CD14-positive monocyte (primary cell): ENCODE measurements around the gene TNFRSF12A. TPM values are rescaled to one million over a fixed set of nuclear protein-coding genes. Genes with fewer than 3 reads are reported as not detected.

Source experiments
- DNase-seq, 3 donors: peaks; one replicate each; pipeline ENCODE4 v3.0.0-alpha.2; 2011 to 2022
- H2AFZ ChIP-seq: 2 replicates; pipeline ENCODE4 v1.6.0; 2012; ENCODE audit warnings: mild to moderate bottlenecking, low read depth, low read length, inconsistent platforms; ENCODE audit not compliant: insufficient read depth, poor library complexity, severe bottlenecking
- H3K27ac ChIP-seq, 2 donors: 1 replicate in 1 of 2; 2 replicates in 1 of 2; pipeline ENCODE4 v1.5.1; 2012 to 2013; ENCODE audit warnings: low read length in 2 of 2, control low read depth in 1 of 2, inconsistent platforms in 1 of 2, low read depth in 1 of 2, mild to moderate bottlenecking in 1 of 2
- H3K27me3 ChIP-seq, 2 donors: one replicate each; pipeline versions ENCODE4 v1.6.0 to v1.6.1; 2011 to 2013; ENCODE audit warnings: low read length in 2 of 2; ENCODE audit not compliant: control insufficient read depth in 2 of 2, insufficient read depth in 2 of 2
- H3K36me3 ChIP-seq, 2 donors: replicated peaks in 1 of 2; 1 replicate in 1 of 2; 2 replicates in 1 of 2; pipeline versions ENCODE4 v1.5.1 to v1.6.1; 2012 to 2013; ENCODE audit warnings: low read length in 2 of 2, control low read depth in 1 of 2, inconsistent platforms in 1 of 2, mild to moderate bottlenecking in 1 of 2; ENCODE audit not compliant: insufficient read depth in 2 of 2, control insufficient read depth in 1 of 2
- H3K4me1 ChIP-seq, 2 donors: 1 replicate in 1 of 2; 2 replicates in 1 of 2; pipeline versions ENCODE4 v1.5.1 to v1.6.1; 2012 to 2013; ENCODE audit warnings: low read length in 2 of 2, control low read depth in 1 of 2, inconsistent platforms in 1 of 2, mild to moderate bottlenecking in 1 of 2, moderate library complexity in 1 of 2; ENCODE audit not compliant: insufficient read depth in 2 of 2, control insufficient read depth in 1 of 2
- H3K4me2 ChIP-seq: replicated peaks from 2 replicates; pipeline ENCODE3; 2012; ENCODE audit warnings: low read length, moderate library complexity, mild to moderate bottlenecking; ENCODE audit not compliant: poor library complexity, severe bottlenecking; ENCODE audit errors: extremely low read depth
- H3K4me3 ChIP-seq, 3 experiments: fragments of 200-600 bp in 1 of 3; sonication (generic) in 1 of 3; replicated peaks in 1 of 3; 1 replicate in 2 of 3; 2 replicates in 1 of 3; pipeline ENCODE4 v1.5.1; 2011 to 2013; ENCODE audit warnings: low read length in 3 of 3, mild to moderate bottlenecking in 3 of 3, control low read depth in 2 of 3, low read depth in 2 of 3, inconsistent platforms in 1 of 3, moderate library complexity in 1 of 3
- H3K79me2 ChIP-seq: 2 replicates; pipeline ENCODE4 v1.6.0; 2012; ENCODE audit warnings: mild to moderate bottlenecking, control low read depth, inconsistent platforms, low read length, moderate library complexity; ENCODE audit not compliant: insufficient read depth
- H3K9ac ChIP-seq: 2 replicates; pipeline ENCODE4 v1.6.0; 2017; ENCODE audit warnings: low read length, mild to moderate bottlenecking; ENCODE audit not compliant: insufficient read depth, poor library complexity, severe bottlenecking
- H3K9me3 ChIP-seq, 2 donors: replicated peaks in 1 of 2; 1 replicate in 1 of 2; 2 replicates in 1 of 2; pipeline versions ENCODE4 v1.5.1 to v1.6.1; 2012 to 2013; ENCODE audit warnings: low read length in 2 of 2, control low read depth in 1 of 2; ENCODE audit not compliant: control insufficient read depth in 1 of 2, insufficient read depth in 1 of 2
- H4K20me1 ChIP-seq: 2 replicates; pipeline ENCODE4 v1.6.0; 2012; ENCODE audit warnings: mild to moderate bottlenecking, low read length, control low read depth, moderate library complexity; ENCODE audit not compliant: insufficient read depth
- H3K27ac Mint-ChIP-seq, 7 donors: one replicate each; pipeline ENCODE4 v1.8.0; 2020; ENCODE audit warnings: mild to moderate bottlenecking in 7 of 7, mixed read lengths in 7 of 7, moderate library complexity in 6 of 7, inconsistent platforms in 2 of 7
- H3K27me3 Mint-ChIP-seq, 3 donors: one replicate each; pipeline ENCODE4 v1.8.0; 2021 to 2022; ENCODE audit warnings: low read depth in 3 of 3, mild to moderate bottlenecking in 3 of 3, mixed read lengths in 3 of 3, moderate library complexity in 3 of 3, inconsistent platforms in 1 of 3
- H3K36me3 Mint-ChIP-seq, 2 donors: one replicate each; pipeline ENCODE4 v1.8.0; 2020; ENCODE audit warnings: mixed read lengths in 2 of 2, inconsistent platforms in 1 of 2, mild to moderate bottlenecking in 1 of 2
- H3K4me1 Mint-ChIP-seq: one replicate; pipeline ENCODE4 v1.8.0; 2020; ENCODE audit warnings: mild to moderate bottlenecking, mixed read lengths
- H3K4me3 Mint-ChIP-seq, 2 donors: one replicate each; pipeline ENCODE4 v1.8.0; 2020; ENCODE audit warnings: mild to moderate bottlenecking in 2 of 2, mixed read lengths in 2 of 2, moderate library complexity in 1 of 2
- H3K9me3 Mint-ChIP-seq, 7 donors: one replicate each; pipeline ENCODE4 v1.8.0; 2020 to 2022; ENCODE audit warnings: mixed read lengths in 7 of 7, mild to moderate bottlenecking in 6 of 7, moderate library complexity in 6 of 7, inconsistent platforms in 2 of 7
- CTCF ChIP-seq: fragments of 200-600 bp; IDR thresholded peaks from one replicate; pipeline ENCODE4 v1.8.0; 2022; ENCODE audit warnings: antibody characterized with exemption, mild to moderate bottlenecking
- WGBS: methylation state at CpG from one replicate; pipeline ENCODE4 v1.1.5; 2013; ENCODE audit warnings: missing lambda C conversion rate; ENCODE audit not compliant: insufficient coverage; 5-methylcytosine and 5-hydroxymethylcytosine counted together
- intact Hi-C, 2 donors: fragments of 100-400 bp; cut with micrococcal nuclease; formaldehyde crosslinking; loops; one replicate each; pipeline versions ENCODE4 v1.15.0 to v1.15.1; 2023
- polyA plus RNA-seq, 3 donors: library from polyadenylated mRNA; depleted of rRNA in 1 of 3; unstranded in 2 of 3; stranded (reverse) in 1 of 3; fragments of 300-500 nt in 2 of 3; fragments of >200 nt in 1 of 3; fragmentation: Illumina TruSeq in 2 of 3; gene quantifications; 1 replicate in 2 of 3; 2 replicates in 1 of 3; pipeline ENCODE4 v1.2.3, GENCODE V29; 2012 to 2021

Gene TNFRSF12A
- polyA plus RNA-seq, 3 donors: 2.9 to 6.2 (median 5.7) TPM

GRCh38 chr16:2987286-2987685, 32.9 kb upstream of the TNFRSF12A start:
- intact Hi-C loops: no loop called here
- peaks cover 5% of the 10 kb centered on the region for H3K4me1 Mint-ChIP-seq
- H3K27me3 ChIP-seq: no peaks in the 10 kb centered on the region
- no peak overlapping the region for H3K4me2 ChIP-seq
- no peak overlapping the region for H3K27ac ChIP-seq
- no peak overlapping the region for H3K9ac ChIP-seq
- no peaks in the 10 kb centered on the region for H3K36me3 ChIP-seq
- no peak for TF ChIP-seq CTCF
- peaks cover 12 to 25% (median 12%) of the 10 kb centered on the region in 3 donors for H3K27me3 Mint-ChIP-seq
- H4K20me1 ChIP-seq: no peaks in the 10 kb centered on the region
- H3K4me1 ChIP-seq: peaks cover 4 to 8% of the 10 kb centered on the region in 2 donors
- DNase-seq: no peak
- H3K9me3 Mint-ChIP-seq: no peaks in the 10 kb centered on the region
- no peak overlapping the region for H3K4me3 ChIP-seq
- no peaks in the 10 kb centered on the region for H3K79me2 ChIP-seq
- no peak overlapping the region for H2AFZ ChIP-seq
- no peaks in the 10 kb centered on the region for H3K36me3 Mint-ChIP-seq
- WGBS: 93% methylated on average over 5 of the region's 9 CpGs
- H3K27ac Mint-ChIP-seq: no peak overlapping the region
- H3K9me3 ChIP-seq: no peaks in the 10 kb centered on the region
- H3K4me3 Mint-ChIP-seq: no peak overlapping the region

- DNase-seq: no peak
- Histone ChIP-seq H3K36me3 (no peaks in the 10 kb centered on the region), H3K79me2 (no peaks in the 10 kb centered on the region), H3K27ac (no peak overlapping the region), H2AFZ (no peak overlapping the region), H3K9me3 (no peaks in the 10 kb centered on the region), H3K4me3 (no peak overlapping the region), H3K9ac (no peak overlapping the region), H3K27me3 (no peaks in the 10 kb centered on the region), H4K20me1 (no peaks in the 10 kb centered on the region), H3K4me1 (peaks cover 4 to 8% of the 10 kb centered on the region in 2 donors), H3K4me2 (no peak overlapping the region)
- Mint-ChIP-seq H3K4me3 (no peak overlapping the region), H3K27me3 (peaks cover 10 to 24% (median 12%) of the 10 kb centered on the region in 3 donors), H3K36me3 (no peaks in the 10 kb centered on the region), H3K27ac (no peak overlapping the region), H3K4me1 (peaks cover 5% of the 10 kb centered on the region), H3K9me3 (no peaks in the 10 kb centered on the region)
- 85% methylated on average over 6 of the region's 8 CpGs for WGBS
- intact Hi-C loops: no loop called here
- TF ChIP-seq CTCF: no peak
These were observed 32.3 kb upstream of the TNFRSF12A start for GRCh38 chr16:2987833-2988232.
